Hepatocyte (in vitro differentiated cells): ENCODE measurements around the gene CDK5RAP1. TPM values are rescaled to one million over a fixed set of nuclear protein-coding genes. Genes with fewer than 3 reads are reported as not detected.

Experiments used
- DNase-seq: peaks from one replicate; pipeline ENCODE4 v3.0.0-alpha.2; 2016; ENCODE audit warnings: low spot score
- H2AFZ ChIP-seq: fragments of 200-600 bp; sonication (generic); 2 replicates; pipeline ENCODE4 v1.6.0; 2016; ENCODE audit warnings: antibody characterized with exemption, mild to moderate bottlenecking
- H3K27ac ChIP-seq: fragments of 200-600 bp; sonication (generic); 2 replicates; pipeline ENCODE4 v1.5.1; 2016; ENCODE audit warnings: mild to moderate bottlenecking
- H3K27me3 ChIP-seq: fragments of 200-600 bp; sonication (generic); 2 replicates; pipeline ENCODE4 v1.6.1; 2016
- H3K36me3 ChIP-seq: fragments of 200-600 bp; sonication (generic); replicated peaks from 2 replicates; pipeline ENCODE4 v1.5.1; 2016; ENCODE audit warnings: low read depth; ENCODE audit not compliant: insufficient read depth
- H3K4me1 ChIP-seq: fragments of 200-600 bp; sonication (generic); 2 replicates; pipeline ENCODE4 v1.5.1; 2016; ENCODE audit warnings: mild to moderate bottlenecking, moderate library complexity; ENCODE audit not compliant: insufficient read depth
- H3K4me2 ChIP-seq: fragments of 200-600 bp; sonication (generic); 2 replicates; pipeline ENCODE4 v1.6.0; 2016
- H3K4me3 ChIP-seq: fragments of 200-600 bp; sonication (generic); 2 replicates; pipeline ENCODE4 v1.5.1; 2016; ENCODE audit warnings: mild to moderate bottlenecking
- H3K79me2 ChIP-seq: fragments of 200-600 bp; sonication (generic); 2 replicates; pipeline ENCODE4 v1.6.0; 2017; ENCODE audit warnings: mild to moderate bottlenecking
- H3K9me2 ChIP-seq: fragments of 200-600 bp; sonication (generic); replicated peaks from 2 replicates; pipeline ENCODE4 v1.6.0; 2017; ENCODE audit warnings: mild to moderate bottlenecking; ENCODE audit not compliant: insufficient read depth
- H3K9me3 ChIP-seq: fragments of 200-600 bp; sonication (generic); 2 replicates; pipeline ENCODE4 v1.5.1; 2016; ENCODE audit warnings: low read depth, mild to moderate bottlenecking
- H4K20me1 ChIP-seq: fragments of 200-600 bp; sonication (generic); 2 replicates; pipeline ENCODE4 v1.6.0; 2016; ENCODE audit warnings: mild to moderate bottlenecking; ENCODE audit not compliant: insufficient read depth, poor library complexity, severe bottlenecking
- EZH2 ChIP-seq: fragments of 200-600 bp; sonication (generic); IDR thresholded peaks from 2 replicates; pipeline ENCODE4 v1.6.1; 2016; ENCODE audit warnings: antibody characterized with exemption, mild to moderate bottlenecking, borderline replicate concordance
- EZH2phosphoT487 ChIP-seq: fragments of 200-600 bp; sonication (generic); IDR thresholded peaks from one replicate; pipeline ENCODE4 v1.6.1; 2018; ENCODE audit warnings: antibody characterized with exemption, mild to moderate bottlenecking, low read depth, moderate library complexity; ENCODE audit not compliant: unreplicated experiment, severe bottlenecking
- WGBS: methylation state at CpG from one replicate; pipeline ENCODE4 v1.1.6; 2016; ENCODE audit warnings: low lambda C conversion rate; ENCODE audit errors: missing lambda C conversion rate; 5-methylcytosine and 5-hydroxymethylcytosine counted together
- polyA plus RNA-seq: library from polyadenylated mRNA; unstranded; fragments of >200 nt; fragmentation: Nextera tagmentation; extraction: Ambion mirVana; gene quantifications from 2 replicates; pipeline ENCODE4 v1.2.1, GENCODE V29; 2016
- total RNA-seq: library from RNA; depleted of rRNA; stranded (reverse); fragments of >200 nt; gene quantifications from 2 replicates; pipeline ENCODE4 v1.2.3, GENCODE V29; 2014
- TF ChIP-seq, protein P1 (sequence below): fragments of 200-600 bp; sonication (generic); IDR thresholded peaks from 2 replicates; pipeline ENCODE4 v1.5.1; 2016; ENCODE audit warnings: antibody characterized with exemption, mild to moderate bottlenecking; ENCODE audit not compliant: poor library complexity

Gene CDK5RAP1
- total and polyA plus RNA-seq, 2 experiments from 2014 or later, result 35.6 to 52.2 TPM

DNA sequence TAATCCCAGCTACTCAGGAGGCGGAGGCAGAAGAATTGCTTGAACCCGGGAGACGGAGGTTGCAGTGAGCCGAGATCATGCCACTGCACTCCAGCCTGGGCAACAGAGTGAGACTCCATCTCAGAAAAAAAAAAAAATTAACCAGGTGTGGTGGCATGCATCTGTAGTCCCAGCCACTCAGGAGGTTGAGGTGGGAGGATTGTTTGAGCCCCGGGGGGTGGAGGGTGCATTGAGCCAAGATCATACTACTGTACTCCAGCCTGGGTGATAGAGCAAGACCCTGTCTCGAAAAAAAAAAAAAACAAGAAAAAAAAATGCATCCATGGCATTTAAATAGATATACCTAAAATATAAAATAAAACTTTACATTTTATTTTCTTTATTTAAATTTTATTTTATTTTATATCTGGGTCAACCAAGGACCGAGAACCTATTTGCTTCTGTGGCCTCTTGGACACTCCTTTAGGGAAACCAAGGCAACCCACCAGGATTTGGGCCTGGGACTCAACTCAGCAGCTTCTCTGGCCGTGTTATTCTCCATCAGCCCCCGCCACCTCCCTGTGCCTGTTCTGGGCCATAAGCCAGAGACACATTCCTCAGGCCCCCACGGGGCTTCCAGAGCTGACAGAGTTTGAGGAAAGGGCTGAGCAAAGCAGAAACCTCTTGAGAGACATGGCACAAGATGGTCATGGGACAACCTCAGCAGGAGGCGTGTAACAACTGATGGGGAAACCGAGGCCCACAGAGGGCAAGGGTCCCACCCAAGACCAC, 36.0 kb upstream of the CDK5RAP1 start:
- Histone ChIP-seq H3K9me3 (no peaks in the 10 kb centered on the region), H3K79me2 (peaks cover 2% of the 10 kb centered on the region), H3K4me3 (no peak overlapping the region), H2AFZ (no peak overlapping the region), H3K4me1 (peaks cover 4% of the 10 kb centered on the region), H3K27ac (no peak overlapping the region), H3K9me2 (no peaks in the 10 kb centered on the region), H4K20me1 (no peaks in the 10 kb centered on the region), H3K36me3 (no peaks in the 10 kb centered on the region), H3K4me2 (no peak overlapping the region), H3K27me3 (no peaks in the 10 kb centered on the region)
- TF ChIP-seq EZH2 (no peak), EZH2phosphoT487 (no peak)
- TF ChIP-seq, protein P1, sequence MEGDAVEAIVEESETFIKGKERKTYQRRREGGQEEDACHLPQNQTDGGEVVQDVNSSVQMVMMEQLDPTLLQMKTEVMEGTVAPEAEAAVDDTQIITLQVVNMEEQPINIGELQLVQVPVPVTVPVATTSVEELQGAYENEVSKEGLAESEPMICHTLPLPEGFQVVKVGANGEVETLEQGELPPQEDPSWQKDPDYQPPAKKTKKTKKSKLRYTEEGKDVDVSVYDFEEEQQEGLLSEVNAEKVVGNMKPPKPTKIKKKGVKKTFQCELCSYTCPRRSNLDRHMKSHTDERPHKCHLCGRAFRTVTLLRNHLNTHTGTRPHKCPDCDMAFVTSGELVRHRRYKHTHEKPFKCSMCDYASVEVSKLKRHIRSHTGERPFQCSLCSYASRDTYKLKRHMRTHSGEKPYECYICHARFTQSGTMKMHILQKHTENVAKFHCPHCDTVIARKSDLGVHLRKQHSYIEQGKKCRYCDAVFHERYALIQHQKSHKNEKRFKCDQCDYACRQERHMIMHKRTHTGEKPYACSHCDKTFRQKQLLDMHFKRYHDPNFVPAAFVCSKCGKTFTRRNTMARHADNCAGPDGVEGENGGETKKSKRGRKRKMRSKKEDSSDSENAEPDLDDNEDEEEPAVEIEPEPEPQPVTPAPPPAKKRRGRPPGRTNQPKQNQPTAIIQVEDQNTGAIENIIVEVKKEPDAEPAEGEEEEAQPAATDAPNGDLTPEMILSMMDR, result no peak
- DNase-seq, result peak; percentile 26
- 83% methylated on average over 12 of the region's 12 CpGs for WGBS

DNA sequence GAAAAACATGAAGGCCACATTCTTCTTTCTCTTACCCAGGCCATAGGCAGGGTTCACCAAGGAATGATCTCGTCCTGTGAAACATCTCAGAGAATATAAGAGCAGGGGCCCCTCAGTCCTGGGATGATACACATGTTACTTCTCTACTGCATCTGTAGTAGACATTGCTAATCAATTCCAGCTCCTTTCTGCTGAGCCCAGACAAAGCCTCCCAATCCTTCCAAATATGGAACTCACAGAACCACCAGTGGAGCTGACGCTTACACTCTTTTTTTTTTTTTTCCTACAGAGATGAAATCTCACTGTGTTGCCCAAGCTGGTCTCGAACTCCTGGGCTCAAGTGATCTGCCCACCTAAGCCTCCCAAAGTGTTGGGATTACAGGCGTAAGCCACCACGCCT, 33.1 kb upstream of the CDK5RAP1 start:
- H3K27ac ChIP-seq, result no peak overlapping the region
- no peak for TF ChIP-seq EZH2
- TF ChIP-seq EZH2phosphoT487, result no peak
- TF ChIP-seq, protein P1, result no peak
- WGBS, result 87% methylated on average over 5 of the region's 5 CpGs
- H3K4me2 ChIP-seq, result no peak overlapping the region
- no peaks in the 10 kb centered on the region for H3K27me3 ChIP-seq
- H3K36me3 ChIP-seq, result no peaks in the 10 kb centered on the region
- H2AFZ ChIP-seq, result no peak overlapping the region
- no peaks in the 10 kb centered on the region for H4K20me1 ChIP-seq
- no peak overlapping the region for H3K4me3 ChIP-seq
- H3K4me1 ChIP-seq, result no peaks in the 10 kb centered on the region
- no peaks in the 10 kb centered on the region for H3K79me2 ChIP-seq
- no peaks in the 10 kb centered on the region for H3K9me2 ChIP-seq
- DNase-seq, result no peak
- H3K9me3 ChIP-seq, result no peaks in the 10 kb centered on the region

DNA sequence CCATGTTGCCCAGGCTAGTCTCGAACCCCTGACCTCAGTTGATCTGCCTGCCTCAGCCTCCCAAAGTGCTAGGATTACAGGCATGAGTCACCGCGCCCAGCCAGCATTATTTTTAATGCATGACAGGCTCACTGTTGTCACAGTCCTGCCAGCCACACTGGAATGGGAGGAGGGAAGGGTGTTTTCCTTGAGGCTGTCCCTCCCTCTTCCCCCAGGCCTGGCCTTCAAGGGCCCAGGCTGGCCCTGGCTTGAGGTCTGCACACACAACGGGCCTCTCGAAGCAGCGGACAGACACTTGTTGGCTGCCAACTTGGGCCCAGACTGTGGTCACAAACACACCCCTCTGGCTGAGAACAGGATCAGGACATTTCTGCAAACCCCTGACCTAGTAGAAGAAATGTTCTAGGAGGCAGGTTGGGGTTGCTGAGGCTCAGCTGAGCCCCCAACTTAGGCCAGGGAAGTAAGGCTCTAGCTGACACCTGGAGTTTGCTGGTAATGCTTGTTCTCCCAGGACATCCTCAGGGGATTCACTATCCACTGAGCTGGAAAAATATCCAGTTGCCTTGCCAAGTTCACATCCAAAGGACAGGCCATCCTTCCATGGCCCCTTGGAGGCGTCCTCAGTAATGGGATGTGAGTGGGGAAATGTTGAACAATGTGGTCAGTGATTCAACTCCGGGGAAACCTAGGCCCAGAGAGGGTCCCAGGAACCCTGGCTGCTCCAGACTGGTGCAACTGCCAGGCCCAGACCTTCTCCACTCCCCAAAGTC, 32.3 kb upstream of the CDK5RAP1 start:
- no peaks in the 10 kb centered on the region for H3K27me3 ChIP-seq
- no peak overlapping the region for H3K27ac ChIP-seq
- H3K79me2 ChIP-seq, result no peaks in the 10 kb centered on the region
- 90% methylated on average over 8 of the region's 8 CpGs for WGBS
- H3K4me1 ChIP-seq, result no peaks in the 10 kb centered on the region
- H3K9me2 ChIP-seq, result no peaks in the 10 kb centered on the region
- H3K4me2 ChIP-seq, result no peak overlapping the region
- H3K36me3 ChIP-seq, result no peaks in the 10 kb centered on the region
- no peak overlapping the region for H2AFZ ChIP-seq
- TF ChIP-seq EZH2phosphoT487 (no peak), EZH2 (no peak)
- TF ChIP-seq, protein P1, result no peak
- no peaks in the 10 kb centered on the region for H4K20me1 ChIP-seq
- no peaks in the 10 kb centered on the region for H3K9me3 ChIP-seq
- DNase-seq, result no peak
- H3K4me3 ChIP-seq, result no peak overlapping the region
